GM23338 (cell line): Measurements from ENCODE around the gene ZNF638. TPM values are rescaled to one million over a fixed set of nuclear protein-coding genes. Genes with fewer than 3 reads are reported as not detected.

Source experiments
- ATAC-seq: fragments of 200-7000 bp; cut with Tn5 transposase; 3 replicates; pipeline ENCODE4 v1.9.1; 2020
- DNase-seq: peaks from one replicate; pipeline ENCODE4 v3.0.0-alpha.2; 2015; ENCODE audit warnings: low spot score
- H2AFZ ChIP-seq: fragments of 200-600 bp; sonication (generic); 2 replicates; pipeline ENCODE4 v1.8.0; 2016; ENCODE audit warnings: antibody characterized with exemption, mild to moderate bottlenecking, moderate library complexity
- H3F3A ChIP-seq: fragments of 200-600 bp; sonication (generic); replicated peaks from 2 replicates; pipeline ENCODE4 v1.8.0; 2017; ENCODE audit warnings: antibody characterized with exemption, mixed run types, low read depth
- H3K27ac ChIP-seq: fragments of 200-600 bp; sonication (generic); 2 replicates; pipeline ENCODE4 v1.6.1; 2016; ENCODE audit warnings: low read depth
- H3K27me3 ChIP-seq: fragments of 200-600 bp; sonication (generic); 2 replicates; pipeline ENCODE4 v1.8.0; 2016; ENCODE audit warnings: mild to moderate bottlenecking, mixed run types, moderate library complexity; ENCODE audit not compliant: insufficient read depth
- H3K36me3 ChIP-seq: fragments of 200-600 bp; sonication (generic); 2 replicates; pipeline ENCODE4 v1.8.0; 2016; ENCODE audit warnings: mild to moderate bottlenecking; ENCODE audit not compliant: insufficient read depth
- H3K4me1 ChIP-seq: fragments of 200-600 bp; sonication (generic); 2 replicates; pipeline ENCODE4 v1.8.0; 2016; ENCODE audit warnings: mild to moderate bottlenecking, moderate library complexity; ENCODE audit not compliant: insufficient read depth
- H3K4me2 ChIP-seq: fragments of 200-600 bp; sonication (generic); 2 replicates; pipeline ENCODE4 v1.7.1; 2017; ENCODE audit warnings: mixed run types
- H3K4me3 ChIP-seq: fragments of 200-600 bp; sonication (generic); 2 replicates; pipeline ENCODE4 v1.6.1; 2016; ENCODE audit warnings: mixed run types
- H3K79me2 ChIP-seq: fragments of 200-600 bp; sonication (generic); replicated peaks from 2 replicates; pipeline ENCODE4 v1.8.0; 2017; ENCODE audit warnings: mild to moderate bottlenecking; ENCODE audit not compliant: insufficient read depth
- H3K9me2 ChIP-seq: fragments of 200-600 bp; sonication (generic); 2 replicates; pipeline ENCODE4 v1.8.0; 2017; ENCODE audit not compliant: insufficient read depth
- H4K20me1 ChIP-seq: fragments of 200-600 bp; sonication (generic); replicated peaks from 2 replicates; pipeline ENCODE4 v1.8.0; 2017; ENCODE audit warnings: mild to moderate bottlenecking; ENCODE audit not compliant: insufficient read depth
- H3K27ac Mint-ChIP-seq: 2 replicates; pipeline ENCODE4 v1.8.0; 2020; ENCODE audit warnings: inconsistent platforms, mild to moderate bottlenecking, moderate library complexity, mixed read lengths
- H3K27me3 Mint-ChIP-seq: 3 replicates; pipeline ENCODE4 v1.8.0; 2022; ENCODE audit warnings: low read depth, mild to moderate bottlenecking, moderate library complexity, mixed read lengths, inconsistent platforms; ENCODE audit not compliant: insufficient read depth, poor library complexity
- H3K36me3 Mint-ChIP-seq: 3 replicates; pipeline ENCODE4 v1.8.0; 2021; ENCODE audit warnings: low read depth, mild to moderate bottlenecking, inconsistent platforms, moderate library complexity, mixed read lengths
- H3K4me1 Mint-ChIP-seq: 3 replicates; pipeline ENCODE4 v1.8.0; 2020; ENCODE audit warnings: mild to moderate bottlenecking, inconsistent platforms, mixed read lengths
- H3K4me3 Mint-ChIP-seq: 3 replicates; pipeline ENCODE4 v1.8.0; 2021; ENCODE audit warnings: moderate library complexity, mild to moderate bottlenecking, inconsistent platforms, mixed read lengths
- H3K9me3 Mint-ChIP-seq: 3 replicates; pipeline ENCODE4 v1.8.0; 2020; ENCODE audit warnings: moderate library complexity, mild to moderate bottlenecking, inconsistent platforms, mixed read lengths
- CREB1 ChIP-seq: fragments of 250-450 bp; sonication (Bioruptor Pico); IDR thresholded peaks from 2 replicates; pipeline ENCODE4 v1.5.0; 2020; ENCODE audit warnings: low read depth, mild to moderate bottlenecking, moderate library complexity
- EZH2 ChIP-seq: fragments of 200-600 bp; sonication (generic); IDR thresholded peaks from one replicate; pipeline ENCODE4 v1.8.0; 2017; ENCODE audit warnings: antibody characterized with exemption, mild to moderate bottlenecking, low read depth; ENCODE audit not compliant: unreplicated experiment
- EZH2phosphoT487 ChIP-seq: fragments of 200-600 bp; sonication (generic); IDR thresholded peaks from one replicate; pipeline ENCODE4 v1.8.1; 2018; ENCODE audit warnings: antibody characterized with exemption; ENCODE audit not compliant: unreplicated experiment
- JUNB ChIP-seq: IDR thresholded peaks from one replicate; pipeline ENCODE4 v1.6.1; 2016; ENCODE audit warnings: antibody characterized with exemption; ENCODE audit not compliant: unreplicated experiment
- NANOG ChIP-seq: IDR thresholded peaks from 2 replicates; pipeline ENCODE4 v1.6.1; 2016; ENCODE audit warnings: antibody characterized with exemption, borderline replicate concordance
- POLR2AphosphoS5 ChIP-seq: IDR thresholded peaks from 2 replicates; pipeline ENCODE4 v1.6.1; 2016; ENCODE audit warnings: antibody characterized with exemption, low read depth
- STAT1 ChIP-seq: IDR thresholded peaks from one replicate; pipeline ENCODE4 v1.6.1; 2016; ENCODE audit warnings: antibody characterized with exemption; ENCODE audit not compliant: unreplicated experiment
- ZNF114 ChIP-seq: fragments of 250-450 bp; sonication (Bioruptor Pico); IDR thresholded peaks from 2 replicates; pipeline ENCODE4 v1.5.0; 2020; ENCODE audit warnings: mild to moderate bottlenecking, moderate library complexity
- ZNF331 ChIP-seq: fragments of 250-450 bp; sonication (Bioruptor Pico); IDR thresholded peaks from 2 replicates; pipeline ENCODE4 v1.5.0; 2020; ENCODE audit warnings: low read depth, mild to moderate bottlenecking, moderate library complexity
- polyA plus RNA-seq: library from polyadenylated mRNA; unstranded; fragments of >200 nt; fragmentation: Nextera tagmentation; extraction: Ambion mirVana; gene quantifications from 2 replicates; pipeline ENCODE4 v1.2.1, GENCODE V29; 2016
- total RNA-seq: library from RNA; depleted of rRNA; stranded (reverse); fragments of >200 nt; shearing (Covaris generic); gene quantifications from 2 replicates; pipeline ENCODE4 v1.2.3, GENCODE V29; 2014
- TF ChIP-seq, protein P1 (sequence below): IDR thresholded peaks from 2 replicates; pipeline ENCODE4 v1.6.1; 2016; ENCODE audit warnings: antibody characterized with exemption
- TF ChIP-seq, protein P2 (sequence below): fragments of 250-450 bp; sonication (Bioruptor Pico); IDR thresholded peaks from 2 replicates; pipeline ENCODE4 v1.5.0; 2020; ENCODE audit warnings: mild to moderate bottlenecking, moderate library complexity
- TF ChIP-seq, protein P3 (sequence below), 2 experiments: fragments of 200-600 bp in 1 of 2; sonication (generic) in 1 of 2; conservative IDR thresholded peaks; 2 replicates each; pipeline versions ENCODE4 v1.5.1 to v1.6.1; 2016 to 2017; ENCODE audit warnings: antibody characterized with exemption in 2 of 2, low read depth in 2 of 2, mild to moderate bottlenecking in 2 of 2, moderate library complexity in 1 of 2
- TF ChIP-seq, protein P4 (sequence below): IDR thresholded peaks from one replicate; pipeline ENCODE4 v1.6.1; 2018; ENCODE audit warnings: antibody characterized with exemption; ENCODE audit not compliant: unreplicated experiment

Gene ZNF638
- total and polyA plus RNA-seq, 2 experiments from 2014 or later: 185 to 190 TPM

DNA sequence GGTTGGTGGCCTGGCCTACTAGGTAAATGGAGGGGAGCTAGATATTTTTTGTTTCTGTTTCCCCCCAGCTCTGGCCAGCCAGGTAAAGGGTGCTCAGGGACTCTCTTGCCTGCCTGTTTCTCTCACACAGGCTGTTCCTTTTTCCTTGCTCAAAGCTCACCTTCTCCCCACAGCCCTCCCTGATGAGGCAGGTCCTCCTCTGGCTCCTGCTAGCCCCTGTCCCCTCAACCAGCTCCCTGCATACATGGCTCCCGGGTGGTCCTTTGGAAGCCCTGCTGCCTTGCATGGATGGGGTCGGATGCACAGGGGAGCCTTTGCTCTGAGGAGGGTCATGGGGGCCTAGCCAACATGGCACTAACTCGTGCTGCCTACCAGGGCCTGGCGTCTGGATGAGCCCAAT lies 149.5 kb downstream of the ZNF638 start:
- Histone ChIP-seq H4K20me1 (no peaks in the 10 kb centered on the region), H3K27ac (no peak overlapping the region), H3K27me3 (no peaks in the 10 kb centered on the region), H3K9me2 (no peaks in the 10 kb centered on the region), H3K79me2 (no peaks in the 10 kb centered on the region), H2AFZ (no peak overlapping the region), H3K36me3 (no peaks in the 10 kb centered on the region), H3F3A (no peaks in the 10 kb centered on the region), H3K4me2 (no peak overlapping the region), H3K4me3 (no peak overlapping the region), H3K4me1 (no peaks in the 10 kb centered on the region)
- no peak overlapping the region for H3K4me3 Mint-ChIP-seq
- no peak for TF ChIP-seq POLR2AphosphoS5
- TF ChIP-seq, protein P1, sequence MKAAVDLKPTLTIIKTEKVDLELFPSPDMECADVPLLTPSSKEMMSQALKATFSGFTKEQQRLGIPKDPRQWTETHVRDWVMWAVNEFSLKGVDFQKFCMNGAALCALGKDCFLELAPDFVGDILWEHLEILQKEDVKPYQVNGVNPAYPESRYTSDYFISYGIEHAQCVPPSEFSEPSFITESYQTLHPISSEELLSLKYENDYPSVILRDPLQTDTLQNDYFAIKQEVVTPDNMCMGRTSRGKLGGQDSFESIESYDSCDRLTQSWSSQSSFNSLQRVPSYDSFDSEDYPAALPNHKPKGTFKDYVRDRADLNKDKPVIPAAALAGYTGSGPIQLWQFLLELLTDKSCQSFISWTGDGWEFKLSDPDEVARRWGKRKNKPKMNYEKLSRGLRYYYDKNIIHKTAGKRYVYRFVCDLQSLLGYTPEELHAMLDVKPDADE: no peak
- TF ChIP-seq, protein P2, sequence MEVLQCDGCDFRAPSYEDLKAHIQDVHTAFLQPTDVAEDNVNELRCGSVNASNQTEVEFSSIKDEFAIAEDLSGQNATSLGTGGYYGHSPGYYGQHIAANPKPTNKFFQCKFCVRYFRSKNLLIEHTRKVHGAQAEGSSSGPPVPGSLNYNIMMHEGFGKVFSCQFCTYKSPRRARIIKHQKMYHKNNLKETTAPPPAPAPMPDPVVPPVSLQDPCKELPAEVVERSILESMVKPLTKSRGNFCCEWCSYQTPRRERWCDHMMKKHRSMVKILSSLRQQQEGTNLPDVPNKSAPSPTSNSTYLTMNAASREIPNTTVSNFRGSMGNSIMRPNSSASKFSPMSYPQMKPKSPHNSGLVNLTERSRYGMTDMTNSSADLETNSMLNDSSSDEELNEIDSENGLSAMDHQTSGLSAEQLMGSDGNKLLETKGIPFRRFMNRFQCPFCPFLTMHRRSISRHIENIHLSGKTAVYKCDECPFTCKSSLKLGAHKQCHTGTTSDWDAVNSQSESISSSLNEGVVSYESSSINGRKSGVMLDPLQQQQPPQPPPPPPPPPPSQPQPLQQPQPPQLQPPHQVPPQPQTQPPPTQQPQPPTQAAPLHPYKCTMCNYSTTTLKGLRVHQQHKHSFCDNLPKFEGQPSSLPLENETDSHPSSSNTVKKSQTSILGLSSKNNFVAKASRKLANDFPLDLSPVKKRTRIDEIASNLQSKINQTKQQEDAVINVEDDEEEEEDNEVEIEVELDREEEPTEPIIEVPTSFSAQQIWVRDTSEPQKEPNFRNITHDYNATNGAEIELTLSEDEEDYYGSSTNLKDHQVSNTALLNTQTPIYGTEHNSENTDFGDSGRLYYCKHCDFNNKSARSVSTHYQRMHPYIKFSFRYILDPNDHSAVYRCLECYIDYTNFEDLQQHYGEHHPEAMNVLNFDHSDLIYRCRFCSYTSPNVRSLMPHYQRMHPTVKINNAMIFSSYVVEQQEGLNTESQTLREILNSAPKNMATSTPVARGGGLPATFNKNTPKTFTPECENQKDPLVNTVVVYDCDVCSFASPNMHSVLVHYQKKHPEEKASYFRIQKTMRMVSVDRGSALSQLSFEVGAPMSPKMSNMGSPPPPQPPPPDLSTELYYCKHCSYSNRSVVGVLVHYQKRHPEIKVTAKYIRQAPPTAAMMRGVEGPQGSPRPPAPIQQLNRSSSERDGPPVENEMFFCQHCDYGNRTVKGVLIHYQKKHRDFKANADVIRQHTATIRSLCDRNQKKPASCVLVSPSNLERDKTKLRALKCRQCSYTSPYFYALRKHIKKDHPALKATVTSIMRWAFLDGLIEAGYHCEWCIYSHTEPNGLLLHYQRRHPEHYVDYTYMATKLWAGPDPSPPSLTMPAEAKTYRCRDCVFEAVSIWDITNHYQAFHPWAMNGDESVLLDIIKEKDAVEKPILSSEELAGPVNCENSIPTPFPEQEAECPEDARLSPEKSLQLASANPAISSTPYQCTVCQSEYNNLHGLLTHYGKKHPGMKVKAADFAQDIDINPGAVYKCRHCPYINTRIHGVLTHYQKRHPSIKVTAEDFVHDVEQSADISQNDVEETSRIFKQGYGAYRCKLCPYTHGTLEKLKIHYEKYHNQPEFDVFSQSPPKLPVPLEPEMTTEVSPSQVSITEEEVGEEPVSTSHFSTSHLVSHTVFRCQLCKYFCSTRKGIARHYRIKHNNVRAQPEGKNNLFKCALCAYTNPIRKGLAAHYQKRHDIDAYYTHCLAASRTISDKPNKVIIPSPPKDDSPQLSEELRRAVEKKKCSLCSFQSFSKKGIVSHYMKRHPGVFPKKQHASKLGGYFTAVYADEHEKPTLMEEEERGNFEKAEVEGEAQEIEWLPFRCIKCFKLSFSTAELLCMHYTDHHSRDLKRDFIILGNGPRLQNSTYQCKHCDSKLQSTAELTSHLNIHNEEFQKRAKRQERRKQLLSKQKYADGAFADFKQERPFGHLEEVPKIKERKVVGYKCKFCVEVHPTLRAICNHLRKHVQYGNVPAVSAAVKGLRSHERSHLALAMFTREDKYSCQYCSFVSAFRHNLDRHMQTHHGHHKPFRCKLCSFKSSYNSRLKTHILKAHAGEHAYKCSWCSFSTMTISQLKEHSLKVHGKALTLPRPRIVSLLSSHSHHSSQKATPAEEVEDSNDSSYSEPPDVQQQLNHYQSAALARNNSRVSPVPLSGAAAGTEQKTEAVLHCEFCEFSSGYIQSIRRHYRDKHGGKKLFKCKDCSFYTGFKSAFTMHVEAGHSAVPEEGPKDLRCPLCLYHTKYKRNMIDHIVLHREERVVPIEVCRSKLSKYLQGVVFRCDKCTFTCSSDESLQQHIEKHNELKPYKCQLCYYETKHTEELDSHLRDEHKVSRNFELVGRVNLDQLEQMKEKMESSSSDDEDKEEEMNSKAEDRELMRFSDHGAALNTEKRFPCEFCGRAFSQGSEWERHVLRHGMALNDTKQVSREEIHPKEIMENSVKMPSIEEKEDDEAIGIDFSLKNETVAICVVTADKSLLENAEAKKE: no peak
- no peak for TF ChIP-seq CREB1 (CRISPR knock-in tag)
- TF ChIP-seq ZNF331 (CRISPR knock-in tag): no peak
- no peak for TF ChIP-seq ZNF114 (CRISPR knock-in tag)
- no peak for TF ChIP-seq EZH2
- TF ChIP-seq STAT1: no peak
- no peak for TF ChIP-seq JUNB
- TF ChIP-seq, protein P3, sequence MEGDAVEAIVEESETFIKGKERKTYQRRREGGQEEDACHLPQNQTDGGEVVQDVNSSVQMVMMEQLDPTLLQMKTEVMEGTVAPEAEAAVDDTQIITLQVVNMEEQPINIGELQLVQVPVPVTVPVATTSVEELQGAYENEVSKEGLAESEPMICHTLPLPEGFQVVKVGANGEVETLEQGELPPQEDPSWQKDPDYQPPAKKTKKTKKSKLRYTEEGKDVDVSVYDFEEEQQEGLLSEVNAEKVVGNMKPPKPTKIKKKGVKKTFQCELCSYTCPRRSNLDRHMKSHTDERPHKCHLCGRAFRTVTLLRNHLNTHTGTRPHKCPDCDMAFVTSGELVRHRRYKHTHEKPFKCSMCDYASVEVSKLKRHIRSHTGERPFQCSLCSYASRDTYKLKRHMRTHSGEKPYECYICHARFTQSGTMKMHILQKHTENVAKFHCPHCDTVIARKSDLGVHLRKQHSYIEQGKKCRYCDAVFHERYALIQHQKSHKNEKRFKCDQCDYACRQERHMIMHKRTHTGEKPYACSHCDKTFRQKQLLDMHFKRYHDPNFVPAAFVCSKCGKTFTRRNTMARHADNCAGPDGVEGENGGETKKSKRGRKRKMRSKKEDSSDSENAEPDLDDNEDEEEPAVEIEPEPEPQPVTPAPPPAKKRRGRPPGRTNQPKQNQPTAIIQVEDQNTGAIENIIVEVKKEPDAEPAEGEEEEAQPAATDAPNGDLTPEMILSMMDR (conservative IDR thresholded peaks at IDR 0.05; ENCODE audit: low read depth in 2 of 2): no peak
- TF ChIP-seq, protein P4, sequence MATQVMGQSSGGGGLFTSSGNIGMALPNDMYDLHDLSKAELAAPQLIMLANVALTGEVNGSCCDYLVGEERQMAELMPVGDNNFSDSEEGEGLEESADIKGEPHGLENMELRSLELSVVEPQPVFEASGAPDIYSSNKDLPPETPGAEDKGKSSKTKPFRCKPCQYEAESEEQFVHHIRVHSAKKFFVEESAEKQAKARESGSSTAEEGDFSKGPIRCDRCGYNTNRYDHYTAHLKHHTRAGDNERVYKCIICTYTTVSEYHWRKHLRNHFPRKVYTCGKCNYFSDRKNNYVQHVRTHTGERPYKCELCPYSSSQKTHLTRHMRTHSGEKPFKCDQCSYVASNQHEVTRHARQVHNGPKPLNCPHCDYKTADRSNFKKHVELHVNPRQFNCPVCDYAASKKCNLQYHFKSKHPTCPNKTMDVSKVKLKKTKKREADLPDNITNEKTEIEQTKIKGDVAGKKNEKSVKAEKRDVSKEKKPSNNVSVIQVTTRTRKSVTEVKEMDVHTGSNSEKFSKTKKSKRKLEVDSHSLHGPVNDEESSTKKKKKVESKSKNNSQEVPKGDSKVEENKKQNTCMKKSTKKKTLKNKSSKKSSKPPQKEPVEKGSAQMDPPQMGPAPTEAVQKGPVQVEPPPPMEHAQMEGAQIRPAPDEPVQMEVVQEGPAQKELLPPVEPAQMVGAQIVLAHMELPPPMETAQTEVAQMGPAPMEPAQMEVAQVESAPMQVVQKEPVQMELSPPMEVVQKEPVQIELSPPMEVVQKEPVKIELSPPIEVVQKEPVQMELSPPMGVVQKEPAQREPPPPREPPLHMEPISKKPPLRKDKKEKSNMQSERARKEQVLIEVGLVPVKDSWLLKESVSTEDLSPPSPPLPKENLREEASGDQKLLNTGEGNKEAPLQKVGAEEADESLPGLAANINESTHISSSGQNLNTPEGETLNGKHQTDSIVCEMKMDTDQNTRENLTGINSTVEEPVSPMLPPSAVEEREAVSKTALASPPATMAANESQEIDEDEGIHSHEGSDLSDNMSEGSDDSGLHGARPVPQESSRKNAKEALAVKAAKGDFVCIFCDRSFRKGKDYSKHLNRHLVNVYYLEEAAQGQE: no peak
- no peak for TF ChIP-seq NANOG
- no peak for TF ChIP-seq EZH2phosphoT487
- no peak overlapping the region for H3K27ac Mint-ChIP-seq
- DNase-seq (no peak), ATAC-seq (no peak)
- peaks cover 3% of the 10 kb centered on the region; the same call in 2 of the 3 replicates for H3K36me3 Mint-ChIP-seq
- H3K9me3 Mint-ChIP-seq: 0 out of 3 replicates have a peak, but pooled peaks cover 3% of the 10 kb centered on the region
- peaks cover 10% of the 10 kb centered on the region for H3K27me3 Mint-ChIP-seq
- peaks cover 30% of the 10 kb centered on the region for H3K4me1 Mint-ChIP-seq
